Mammary microvascular endothelial cell (primary cell): Measurements from ENCODE around the gene PIM1. TPM values are rescaled to one million over a fixed set of nuclear protein-coding genes. Genes with fewer than 3 reads are reported as not detected.

Experiments used
- total RNA-seq: library from RNA; depleted of rRNA; stranded (reverse); fragments of >200 nt; gene quantifications from 2 replicates; pipeline ENCODE4 v1.2.3, GENCODE V29; 2015

Gene PIM1
- 6.1 and 8.4 TPM in 2 replicates for total RNA-seq

GRCh38 chr6:37169496-37170272, at the start of gene PIM1:
TSS of gene PIM1 (plus strand) at chr6:37170152. CDS start at chr6:37170576, 424 bp downstream.

Other genes starting within 250 kb of the PIM1 start
- gene PI16, start 215.4 kb upstream of the PIM1 start, total RNA-seq, result 0.98 TPM in 1 of 2 replicates, not detected in the other
- 266 and 272 TPM in 2 replicates for gene MTCH1, start 184.0 kb upstream of the PIM1 start, total RNA-seq
- not detected in 2 replicates for gene FGD2, start 164.5 kb upstream of the PIM1 start, total RNA-seq
- 15.4 and 15.9 TPM in 2 replicates for gene TBC1D22B, start 87.6 kb downstream of the PIM1 start, total RNA-seq
- 7.8 and 10.1 TPM in 2 replicates for gene TMEM217, start 88.0 kb downstream of the PIM1 start, total RNA-seq
- 12.6 and 19.5 TPM in 2 replicates for gene RNF8, start 183.8 kb downstream of the PIM1 start, total RNA-seq